ENCODE results near the gene GMPR. TPM values are rescaled to one million over a fixed set of nuclear protein-coding genes. Genes with fewer than 3 reads are reported as not detected.

GMPR gene
- polyA plus RNA-seq, 1 experiment: 8.3 TPM

- ChIA-PET POLR2A (interaction anchor here (0.5 kb wide), 1 partner anchor 16 kb away, joined by 3 read pairs; no protein-coding TSS in a partner anchor), CTCF (interaction anchor here (0.6 to 4.0 kb wide), 10 partner anchors 8 to 751 kb away, joined by 3 to 18 read pairs (median 4); partner anchors contain the start of gene ATXN1)
- DNase-seq (ENCODE audit: low read depth): no peak
- Histone ChIP-seq H3K36me3 (ENCODE audit: control insufficient read depth, insufficient read depth, low read length) (no peaks in the 10 kb centered on the region), H3K4me3 (ENCODE audit: low read depth, low read length) (no peak overlapping the region), H3K27me3 (ENCODE audit: control insufficient read depth, insufficient read depth, low read length) (no peaks in the 10 kb centered on the region)
- TF ChIP-seq CTCF (IDR thresholded peaks at IDR 0.05; ENCODE audit: insufficient read depth, low read depth, low read length): no peak
These were observed 98.5 kb downstream of the GMPR start for GRCh38 chr6:16336911-16337294.

- ChIA-PET POLR2A (interaction anchor here (0.5 kb wide), 1 partner anchor 16 kb away, joined by 3 read pairs; no protein-coding TSS in a partner anchor), CTCF (interaction anchor here (0.7 to 4.0 kb wide), 9 partner anchors 9 to 750 kb away, joined by 3 to 18 read pairs (median 4); partner anchors contain the start of gene ATXN1)
- DNase-seq (ENCODE audit: low read depth): peak; percentile 93
- H3K36me3 ChIP-seq (ENCODE audit: control insufficient read depth, insufficient read depth, low read length): no peaks in the 10 kb centered on the region
- TF ChIP-seq CTCF (IDR thresholded peaks at IDR 0.05; ENCODE audit: insufficient read depth, low read depth, low read length): no peak
- H3K27me3 ChIP-seq (ENCODE audit: control insufficient read depth, insufficient read depth, low read length): no peaks in the 10 kb centered on the region
- H3K4me3 ChIP-seq (ENCODE audit: low read depth, low read length): no peak overlapping the region
These were observed 99.0 kb downstream of the GMPR start for GRCh38 chr6:16337295-16337975.

GRCh38 chr6:16338577-16339264, 100.3 kb downstream of the GMPR start:
- H3K4me3 ChIP-seq (ENCODE audit: low read depth, low read length): no peak overlapping the region
- H3K27me3 ChIP-seq (ENCODE audit: control insufficient read depth, insufficient read depth, low read length): no peaks in the 10 kb centered on the region
- TF ChIP-seq CTCF (IDR thresholded peaks at IDR 0.05; ENCODE audit: insufficient read depth, low read depth, low read length): peak; percentile 86
- ChIA-PET POLR2A (no interaction called here), CTCF (interaction anchor here (0.6 to 2.9 kb wide), 16 partner anchors 9 to 748 kb away, joined by 3 to 15 read pairs (median 4); partner anchors contain the start of gene ATXN1)
- no peaks in the 10 kb centered on the region for H3K36me3 ChIP-seq (ENCODE audit: control insufficient read depth, insufficient read depth, low read length)
- DNase-seq (ENCODE audit: low read depth): peak; percentile 98

- H3K4me3 ChIP-seq (ENCODE audit: low read depth, low read length): no peak overlapping the region
- H3K27me3 ChIP-seq (ENCODE audit: control insufficient read depth, insufficient read depth, low read length): no peaks in the 10 kb centered on the region
- no peak for TF ChIP-seq CTCF (IDR thresholded peaks at IDR 0.05; ENCODE audit: insufficient read depth, low read depth, low read length)
- ChIA-PET CTCF (interaction anchor here (0.7 to 2.9 kb wide), 16 partner anchors 9 to 747 kb away, joined by 3 to 15 read pairs (median 4); partner anchors contain the start of gene ATXN1), POLR2A (no interaction called here)
- no peaks in the 10 kb centered on the region for H3K36me3 ChIP-seq (ENCODE audit: control insufficient read depth, insufficient read depth, low read length)
- no peak for DNase-seq (ENCODE audit: low read depth)
These were observed 100.8 kb downstream of the GMPR start for GRCh38 chr6:16339265-16339587.

- DNase-seq (ENCODE audit: low read depth): no peak
- Histone ChIP-seq H3K36me3 (ENCODE audit: control insufficient read depth, insufficient read depth, low read length) (no peaks in the 10 kb centered on the region), H3K27me3 (ENCODE audit: control insufficient read depth, insufficient read depth, low read length) (no peaks in the 10 kb centered on the region), H3K4me3 (ENCODE audit: low read depth, low read length) (no peak overlapping the region)
- TF ChIP-seq CTCF (IDR thresholded peaks at IDR 0.05; ENCODE audit: insufficient read depth, low read depth, low read length): no peak
- POLR2A ChIA-PET: no interaction called here
- CTCF ChIA-PET: interaction anchor here (1.9 kb wide), 1 partner anchor 10 kb away, joined by 6 read pairs; no protein-coding TSS in a partner anchor
These were observed 105.2 kb downstream of the GMPR start for GRCh38 chr6:16343593-16343992.

All from BJ (cell line).